ENCODE data around the gene EIF3A. TPM values are rescaled to one million over a fixed set of nuclear protein-coding genes. Genes with fewer than 3 reads are reported as not detected.
A peak's percentile ranks its signal among the peaks of the same experiment; 100 is the strongest.

EIF3A gene
- total RNA-seq, 4 donors from 2014 or later: 124 to 149 (median 136) TPM

GRCh38 chr10:119078422-119079179 lies 2.0 kb downstream of the EIF3A start:
- TF ChIP-seq EP300 (IDR thresholded peaks at IDR 0.05) (no peak), CTCF (IDR thresholded peaks at IDR 0.05) (no peak)
- no peak for ATAC-seq
- WGBS, 2 donors (ENCODE audit: low coverage in 1 of 2): 25 to 32% methylated on average over 10 of the region's 10 CpGs
- Histone ChIP-seq H3K4me3 (peak overlapping the region; percentile 82), H3K4me1 (peaks cover 0 to 62% (median 0%) of the 10 kb centered on the region in 3 donors), H3K36me3 (no peaks in the 10 kb centered on the region), H3K9me3 (no peaks in the 10 kb centered on the region), H3K27me3 (no peaks in the 10 kb centered on the region), H3K27ac (peak overlapping the region in 3 of 4 donors; percentile 96 to 99 (median 97))

- Histone ChIP-seq H3K4me1 (peaks cover 0 to 59% (median 0%) of the 10 kb centered on the region in 3 donors), H3K9me3 (no peaks in the 10 kb centered on the region), H3K27ac (no peak overlapping the region), H3K4me3 (no peak overlapping the region), H3K36me3 (peaks cover 8 to 44% of the 10 kb centered on the region in 2 donors), H3K27me3 (no peaks in the 10 kb centered on the region)
- 72 to 76% methylated on average over 6 of the region's 6 CpGs for WGBS, 2 donors (ENCODE audit: low coverage in 1 of 2)
- no peak for ATAC-seq
- TF ChIP-seq EP300 (IDR thresholded peaks at IDR 0.05): no peak
- TF ChIP-seq POLR2A (IDR thresholded peaks at IDR 0.05): no peak
- no peak for TF ChIP-seq POLR2AphosphoS5 (IDR thresholded peaks at IDR 0.05)
- TF ChIP-seq CTCF (IDR thresholded peaks at IDR 0.05): no peak
These were observed 7.0 kb downstream of the EIF3A start for GRCh38 chr10:119073584-119073983.

GRCh38 chr10:119070395-119071165 lies 10.0 kb downstream of the EIF3A start:
- Histone ChIP-seq H3K9me3 (no peaks in the 10 kb centered on the region), H3K27ac (no peak overlapping the region), H3K27me3 (no peaks in the 10 kb centered on the region), H3K36me3 (peaks cover 12 to 74% of the 10 kb centered on the region in 2 donors), H3K4me3 (no peak overlapping the region), H3K4me1 (peaks cover 0 to 29% (median 0%) of the 10 kb centered on the region in 3 donors)
- TF ChIP-seq CTCF (IDR thresholded peaks at IDR 0.05) (no peak), POLR2AphosphoS5 (IDR thresholded peaks at IDR 0.05) (no peak), POLR2A (IDR thresholded peaks at IDR 0.05) (no peak), EP300 (IDR thresholded peaks at IDR 0.05) (no peak)
- ATAC-seq: no peak
- 91 to 92% methylated on average over 8 to 9 of the region's 9 CpGs for WGBS, 2 donors (ENCODE audit: low coverage in 1 of 2)

- H3K36me3 ChIP-seq: peaks cover 30 to 100% of the 10 kb centered on the region in 2 donors
These were observed 18.7 kb downstream of the EIF3A start for GRCh38 chr10:119061926-119062325.

GRCh38 chr10:119061352-119061751 lies 19.3 kb downstream of the EIF3A start:
- no peak for ATAC-seq
- Histone ChIP-seq H3K27ac (no peak overlapping the region), H3K36me3 (peaks cover 34 to 100% of the 10 kb centered on the region in 2 donors), H3K4me3 (no peak overlapping the region), H3K9me3 (no peaks in the 10 kb centered on the region), H3K4me1 (no peaks in the 10 kb centered on the region), H3K27me3 (no peaks in the 10 kb centered on the region)
- 75 to 87% methylated on average over 1 of the region's 1 CpG for WGBS, 2 donors (ENCODE audit: low coverage in 1 of 2)
- TF ChIP-seq EP300 (IDR thresholded peaks at IDR 0.05): no peak
- no peak for TF ChIP-seq POLR2AphosphoS5 (IDR thresholded peaks at IDR 0.05)
- no peak for TF ChIP-seq POLR2A (IDR thresholded peaks at IDR 0.05)
- TF ChIP-seq CTCF (IDR thresholded peaks at IDR 0.05): no peak

More at GRCh38 chr10:119061926-119062325, 18.7 kb downstream of the EIF3A start:
- H3K4me3 ChIP-seq: no peak overlapping the region
- no peak for ATAC-seq
- TF ChIP-seq POLR2AphosphoS5 (IDR thresholded peaks at IDR 0.05): no peak
- WGBS, 2 donors (ENCODE audit: low coverage in 1 of 2): 81 to 90% methylated on average over 1 to 2 of the region's 2 CpGs
- H3K27me3 ChIP-seq: no peaks in the 10 kb centered on the region
- H3K9me3 ChIP-seq: no peaks in the 10 kb centered on the region
- no peak overlapping the region for H3K27ac ChIP-seq
- H3K4me1 ChIP-seq: no peaks in the 10 kb centered on the region
